Coronary artery (tissue), 2 donors: ENCODE results near the gene IL15.

Source experiments
- DNase-seq: peaks from one replicate; pipeline ENCODE4 v3.0.0-alpha.2; 2017; ENCODE audit warnings: low spot score
- H3K27ac ChIP-seq, 2 donors: fragments of 200-600 bp; sonication (generic); one replicate each; pipeline ENCODE4 v1.5.1; 2016 to 2019
- H3K4me3 ChIP-seq: fragments of 200-600 bp; sonication (generic); 2 replicates; pipeline ENCODE4 v1.5.1; 2016; ENCODE audit warnings: mild to moderate bottlenecking, moderate library complexity
- CTCF ChIP-seq: fragments of 200-600 bp; sonication (generic); IDR thresholded peaks from one replicate; pipeline ENCODE4 v1.5.1; 2019; ENCODE audit warnings: antibody characterized with exemption

Gene IL15

GRCh38 chr4:141657550-141658250 is 21.3 kb downstream of the IL15 start:
- Histone ChIP-seq H3K4me3 (no peak overlapping the region), H3K27ac (no peak overlapping the region)
- no peak for DNase-seq
- TF ChIP-seq CTCF, result no peak

- no peak for TF ChIP-seq CTCF
- H3K27ac ChIP-seq, result no peak overlapping the region
- no peak overlapping the region for H3K4me3 ChIP-seq
- DNase-seq, result no peak
These were observed 21.9 kb downstream of the IL15 start for GRCh38 chr4:141658309-141658708.

GRCh38 chr4:141659539-141659938 is 23.2 kb downstream of the IL15 start:
- Histone ChIP-seq H3K27ac (no peak overlapping the region), H3K4me3 (no peak overlapping the region)
- no peak for DNase-seq
- no peak for TF ChIP-seq CTCF

- no peak for TF ChIP-seq CTCF
- no peak for DNase-seq
- Histone ChIP-seq H3K4me3 (no peak overlapping the region), H3K27ac (no peak overlapping the region)
These were observed 24.5 kb downstream of the IL15 start for GRCh38 chr4:141660880-141661279.

- Histone ChIP-seq H3K4me3 (no peak overlapping the region), H3K27ac (no peak overlapping the region)
- TF ChIP-seq CTCF, result no peak
- DNase-seq, result no peak
These were observed 32.0 kb downstream of the IL15 start for GRCh38 chr4:141668200-141668910.

- DNase-seq, result no peak
- no peak for TF ChIP-seq CTCF
- Histone ChIP-seq H3K27ac (no peak overlapping the region), H3K4me3 (no peak overlapping the region)
These were observed 33.1 kb downstream of the IL15 start for GRCh38 chr4:141669501-141669900.

- no peak for TF ChIP-seq CTCF
- DNase-seq, result no peak
These were observed 39.0 kb downstream of the IL15 start for GRCh38 chr4:141675384-141675783.

More at GRCh38 chr4:141675384-141675783, 39.0 kb downstream of the IL15 start:
- H3K27ac ChIP-seq, result no peak overlapping the region
- no peak overlapping the region for H3K4me3 ChIP-seq
